A172 (cell line): ENCODE data around the gene HEPN1. TPM values are rescaled to one million over a fixed set of nuclear protein-coding genes. Genes with fewer than 3 reads are reported as not detected.
A peak's percentile ranks its signal among the peaks of the same experiment; 100 is the strongest.

Experiments used
- DNase-seq: peaks from one replicate; pipeline ENCODE4 v3.0.0-alpha.2; 2015; ENCODE audit warnings: low spot score
- total RNA-seq: library from RNA; depleted of rRNA; stranded (reverse); fragments of >200 nt; shearing (Covaris generic); gene quantifications from 2 replicates; pipeline ENCODE4 v1.2.3, GENCODE V29; 2014; rRNA removed

HEPN1 gene
- total RNA-seq = not detected in 2 replicates

- DNase-seq = no peak
Measured at GRCh38 chr11:124918950-124919349, at the start of gene HEPN1. HEPN1 (plus strand) TSS chr11:124919250.

GRCh38 chr11:124869331-124869730 is 49.7 kb upstream of the HEPN1 start:
- no peak for DNase-seq

- no peak for DNase-seq
Measured at GRCh38 chr11:124869856-124870387, 49.1 kb upstream of the HEPN1 start.

GRCh38 chr11:124870430-124870829 is 48.6 kb upstream of the HEPN1 start:
- no peak for DNase-seq

GRCh38 chr11:124872280-124872679 is 46.8 kb upstream of the HEPN1 start:
- DNase-seq = no peak

- DNase-seq = no peak
Measured at GRCh38 chr11:124872741-124873140, 46.3 kb upstream of the HEPN1 start.

GRCh38 chr11:124873951-124874350 is 45.1 kb upstream of the HEPN1 start:
- no peak for DNase-seq

- DNase-seq = no peak
Measured at GRCh38 chr11:124874571-124875255, 44.3 kb upstream of the HEPN1 start.

- DNase-seq = no peak
Measured at GRCh38 chr11:124875401-124875800, 43.6 kb upstream of the HEPN1 start.

GRCh38 chr11:124875943-124876817 is 42.9 kb upstream of the HEPN1 start:
- DNase-seq = peak; percentile 77

GRCh38 chr11:124876818-124877630 is 42.0 kb upstream of the HEPN1 start:
- no peak for DNase-seq

- DNase-seq = no peak
Measured at GRCh38 chr11:124877631-124877909, 41.5 kb upstream of the HEPN1 start.

GRCh38 chr11:124877910-124878758 is 40.9 kb upstream of the HEPN1 start:
- no peak for DNase-seq

GRCh38 chr11:124878759-124879492 is 40.1 kb upstream of the HEPN1 start:
- DNase-seq = no peak

GRCh38 chr11:124879493-124880289 is 39.4 kb upstream of the HEPN1 start:
- no peak for DNase-seq

GRCh38 chr11:124880290-124880611 is 38.8 kb upstream of the HEPN1 start:
- no peak for DNase-seq

- DNase-seq = no peak
Measured at GRCh38 chr11:124880958-124881357, 38.1 kb upstream of the HEPN1 start.

- no peak for DNase-seq
Measured at GRCh38 chr11:124882339-124883071, 36.5 kb upstream of the HEPN1 start.

- no peak for DNase-seq
Measured at GRCh38 chr11:124884340-124884739, 34.7 kb upstream of the HEPN1 start.
